IPS-20b (cell line): ENCODE measurements around the gene ABTB2.

Experiments used
- H3K27ac ChIP-seq: one replicate; pipeline ENCODE4 v1.5.1; 2013; ENCODE audit warnings: low read length
- H3K27me3 ChIP-seq: 2 replicates; pipeline ENCODE4 v1.6.1; 2013; ENCODE audit warnings: mild to moderate bottlenecking, low read length, inconsistent platforms; ENCODE audit not compliant: insufficient read depth
- H3K36me3 ChIP-seq: 2 replicates; pipeline ENCODE4 v1.6.1; 2013; ENCODE audit warnings: low read depth, mild to moderate bottlenecking, inconsistent platforms, low read length, moderate library complexity; ENCODE audit not compliant: insufficient read depth
- H3K4me1 ChIP-seq: 2 replicates; pipeline ENCODE4 v1.6.1; 2013; ENCODE audit warnings: mild to moderate bottlenecking, control low read depth, inconsistent platforms, low read length, moderate library complexity; ENCODE audit not compliant: insufficient read depth
- H3K4me3 ChIP-seq: 2 replicates; pipeline ENCODE4 v1.5.1; 2013; ENCODE audit warnings: mild to moderate bottlenecking, low read length, inconsistent platforms
- H3K9ac ChIP-seq: 2 replicates; pipeline ENCODE4 v1.6.1; 2013; ENCODE audit warnings: low read depth, mild to moderate bottlenecking, inconsistent platforms, low read length, moderate library complexity
- H3K9me3 ChIP-seq: 2 replicates; pipeline ENCODE4 v1.6.1; 2013; ENCODE audit warnings: mild to moderate bottlenecking, low read depth, low read length, inconsistent platforms; ENCODE audit not compliant: insufficient read depth

ABTB2 gene

DNA sequence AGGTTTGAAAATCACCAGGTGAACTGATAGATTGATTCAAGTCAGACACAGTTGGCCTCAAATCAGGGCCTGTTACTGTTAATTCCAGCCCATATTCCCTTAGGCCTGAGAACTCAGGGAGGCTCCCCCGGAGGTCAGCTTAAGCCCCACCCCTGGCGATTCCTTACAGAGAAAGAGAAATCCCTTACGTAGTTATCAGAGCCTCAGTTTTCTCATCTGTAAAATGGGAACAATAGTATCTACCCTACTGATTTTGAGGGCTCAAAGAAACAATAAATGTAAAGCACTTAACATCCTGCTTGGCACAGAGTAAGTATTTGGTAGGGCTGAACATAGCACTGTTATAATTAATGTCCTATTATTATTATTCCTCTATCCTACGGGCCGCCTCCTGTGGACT is 158.3 kb downstream of the ABTB2 start:
- H3K36me3 ChIP-seq, result no peaks in the 10 kb centered on the region
- no peaks in the 10 kb centered on the region for H3K27me3 ChIP-seq
- no peak overlapping the region for H3K9ac ChIP-seq
- H3K9me3 ChIP-seq, result no peaks in the 10 kb centered on the region
- H3K4me1 ChIP-seq, result peaks cover 17% of the 10 kb centered on the region; the same call in 1 of the 2 replicates
- no peak overlapping the region for H3K4me3 ChIP-seq
- no peak overlapping the region for H3K27ac ChIP-seq

DNA sequence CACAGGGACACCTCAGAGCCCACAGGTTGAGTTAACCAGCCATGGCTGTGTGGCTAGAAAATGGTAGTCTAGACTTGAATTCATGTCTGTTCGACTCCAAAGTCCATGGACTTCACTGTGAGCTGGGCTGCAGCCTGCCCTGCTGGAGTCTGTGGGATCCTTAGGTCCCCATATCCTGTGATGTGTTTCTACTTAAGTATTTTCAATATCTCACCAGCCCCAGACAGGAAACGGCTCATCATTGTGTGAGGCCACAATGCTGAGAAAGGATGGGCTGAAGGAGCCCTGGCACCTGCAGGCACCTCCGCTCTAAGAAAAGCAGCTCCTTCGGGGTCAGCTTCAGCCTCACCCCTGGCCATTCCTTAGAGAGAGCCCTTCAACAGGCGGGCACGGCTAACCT is 159.3 kb downstream of the ABTB2 start:
- H3K9ac ChIP-seq, result no peak overlapping the region
- no peaks in the 10 kb centered on the region for H3K36me3 ChIP-seq
- no peaks in the 10 kb centered on the region for H3K9me3 ChIP-seq
- no peaks in the 10 kb centered on the region for H3K27me3 ChIP-seq
- peaks cover 15% of the 10 kb centered on the region; the same call in 1 of the 2 replicates for H3K4me1 ChIP-seq
- no peak overlapping the region for H3K4me3 ChIP-seq
- no peak overlapping the region for H3K27ac ChIP-seq

DNA sequence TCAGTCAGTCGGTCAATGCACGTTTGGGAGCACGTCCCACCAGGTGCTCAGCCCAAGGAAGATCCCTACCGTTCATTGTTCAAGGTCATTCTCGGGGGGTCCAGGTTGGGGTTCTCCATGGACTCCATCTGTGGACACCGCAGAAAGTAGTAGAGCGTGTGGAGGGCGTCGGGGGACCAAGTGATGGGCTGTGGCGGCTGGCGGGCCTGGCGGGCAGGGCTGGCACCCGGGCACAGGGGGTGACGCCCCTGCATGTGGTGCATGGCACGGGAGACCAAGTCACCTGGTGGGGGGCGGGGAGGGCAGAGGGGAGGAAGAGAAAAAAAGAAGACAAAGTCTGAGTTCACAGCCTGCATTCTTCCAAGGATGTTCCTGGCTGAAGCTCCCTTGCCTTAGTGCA is 160.6 kb downstream of the ABTB2 start:
- H3K9me3 ChIP-seq, result no peaks in the 10 kb centered on the region
- no peak overlapping the region for H3K4me3 ChIP-seq
- H3K27ac ChIP-seq, result no peak overlapping the region

GRCh38 chr11:34194576-34195335 is 163.1 kb downstream of the ABTB2 start:
- no peaks in the 10 kb centered on the region for H3K9me3 ChIP-seq
- H3K36me3 ChIP-seq, result no peaks in the 10 kb centered on the region
- H3K9ac ChIP-seq, result no peak overlapping the region
- peaks cover 14% of the 10 kb centered on the region; the same call in 1 of the 2 replicates for H3K4me1 ChIP-seq
- no peak overlapping the region for H3K4me3 ChIP-seq
- no peak overlapping the region for H3K27ac ChIP-seq
- H3K27me3 ChIP-seq, result no peaks in the 10 kb centered on the region

More for the DNA sequence above, 160.6 kb downstream of the ABTB2 start:
- H3K36me3 ChIP-seq, result no peaks in the 10 kb centered on the region
- peaks cover 14% of the 10 kb centered on the region; the same call in 1 of the 2 replicates for H3K4me1 ChIP-seq
- H3K27me3 ChIP-seq, result no peaks in the 10 kb centered on the region
- H3K9ac ChIP-seq, result no peak overlapping the region

DNA sequence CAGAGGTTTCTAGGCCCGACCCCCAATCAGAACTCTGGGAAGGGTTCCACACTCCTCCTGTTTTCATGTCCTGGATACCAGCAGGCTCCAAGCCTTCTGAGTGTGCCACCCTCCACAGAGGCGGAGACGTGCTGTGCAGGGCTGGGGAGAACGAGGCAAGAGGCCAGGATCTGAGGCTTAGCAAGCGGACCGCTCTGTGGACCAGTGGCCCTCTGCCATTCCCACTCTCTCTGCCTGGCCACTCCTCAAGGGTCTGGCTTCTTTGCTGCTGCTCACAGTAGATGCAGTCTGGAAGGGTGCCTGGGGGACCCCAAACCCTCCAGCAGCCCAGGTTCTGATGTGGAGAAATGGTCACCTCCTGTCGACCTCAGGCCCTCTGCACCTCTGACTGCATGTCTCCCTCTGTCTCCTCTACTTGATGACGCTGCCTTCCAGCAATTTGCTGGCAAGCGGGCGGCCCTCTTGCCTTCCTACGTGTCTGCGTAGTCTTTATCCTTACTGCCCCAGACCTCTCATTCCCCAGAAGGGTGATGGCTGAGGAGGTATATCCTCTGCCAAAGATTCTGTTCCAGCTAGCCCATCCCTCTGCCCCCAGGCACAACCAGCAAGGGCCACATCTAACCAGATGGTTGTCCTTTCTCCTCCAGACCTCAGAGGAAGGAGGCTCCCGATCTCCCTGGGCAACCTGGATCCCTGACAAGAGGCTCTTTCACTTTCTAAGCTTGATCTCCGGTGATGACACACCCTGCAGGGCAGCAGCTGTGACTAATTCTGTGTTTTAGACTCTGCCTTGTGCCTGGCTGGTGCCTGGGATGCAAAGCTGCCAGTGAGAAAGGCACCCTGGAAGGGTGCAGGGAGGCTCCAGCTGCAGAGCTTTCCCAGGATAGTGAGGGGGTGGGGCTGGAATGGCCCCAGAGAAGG is 165.1 kb downstream of the ABTB2 start:
- H3K9me3 ChIP-seq, result no peaks in the 10 kb centered on the region
- H3K9ac ChIP-seq, result no peak overlapping the region
- H3K27me3 ChIP-seq, result no peaks in the 10 kb centered on the region
- H3K4me3 ChIP-seq, result no peak overlapping the region
- H3K36me3 ChIP-seq, result no peaks in the 10 kb centered on the region
- H3K27ac ChIP-seq, result no peak overlapping the region
- H3K4me1 ChIP-seq, result peaks cover 25% of the 10 kb centered on the region

GRCh38 chr11:34191578-34191977 is 166.2 kb downstream of the ABTB2 start:
- Histone ChIP-seq H3K9me3 (no peaks in the 10 kb centered on the region), H3K4me3 (no peak overlapping the region), H3K4me1 (peaks cover 31% of the 10 kb centered on the region), H3K9ac (no peak overlapping the region), H3K27ac (no peak overlapping the region), H3K36me3 (no peaks in the 10 kb centered on the region), H3K27me3 (no peaks in the 10 kb centered on the region)

DNA sequence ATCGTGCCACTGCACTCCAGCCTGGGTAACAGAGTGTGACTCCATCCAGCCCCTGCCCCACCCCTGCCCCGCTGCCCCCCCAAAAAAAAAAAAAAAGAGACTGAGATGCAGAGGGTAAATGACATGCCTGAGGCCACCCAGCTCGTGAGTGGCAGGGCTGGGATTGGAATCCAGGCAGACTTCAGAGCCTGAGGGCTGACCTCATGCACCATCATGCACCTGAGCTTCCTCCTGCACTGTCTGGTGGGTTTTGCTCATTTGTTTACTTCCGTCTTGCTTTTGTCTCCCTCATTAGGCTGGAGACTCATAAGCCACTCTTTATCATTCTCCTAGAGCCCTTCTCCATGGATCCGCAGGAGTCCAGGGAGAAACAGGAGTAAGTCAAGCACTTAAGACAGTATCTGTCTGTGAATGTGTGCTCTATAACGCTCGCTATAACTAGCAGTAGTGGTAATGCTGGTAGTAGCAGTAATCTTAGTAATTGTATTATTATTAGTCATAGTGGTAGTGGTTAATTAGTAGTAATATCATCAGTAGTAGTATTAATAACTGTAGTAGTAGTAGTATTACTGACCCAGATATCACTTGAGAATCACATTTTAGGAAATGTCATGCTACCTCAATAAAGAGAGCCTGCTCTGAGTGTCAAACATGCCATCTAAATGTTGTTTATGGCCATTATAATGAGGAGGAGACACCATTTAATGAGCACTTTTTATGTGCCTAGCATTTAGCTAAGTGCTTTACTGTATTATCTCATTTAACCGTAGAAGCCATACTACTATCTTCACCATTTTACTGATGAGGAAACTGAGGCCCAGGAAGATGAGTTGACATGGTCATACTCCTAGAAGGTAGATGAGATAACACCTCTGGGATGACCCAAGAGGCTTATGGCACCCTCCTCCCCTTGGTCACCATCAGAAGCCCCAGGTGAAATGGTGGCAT is 167.3 kb downstream of the ABTB2 start:
- peaks cover 39% of the 10 kb centered on the region for H3K4me1 ChIP-seq
- H3K4me3 ChIP-seq, result no peak overlapping the region
- no peaks in the 10 kb centered on the region for H3K27me3 ChIP-seq
- no peaks in the 10 kb centered on the region for H3K36me3 ChIP-seq
- no peaks in the 10 kb centered on the region for H3K9me3 ChIP-seq
- no peak overlapping the region for H3K27ac ChIP-seq
- no peak overlapping the region for H3K9ac ChIP-seq

DNA sequence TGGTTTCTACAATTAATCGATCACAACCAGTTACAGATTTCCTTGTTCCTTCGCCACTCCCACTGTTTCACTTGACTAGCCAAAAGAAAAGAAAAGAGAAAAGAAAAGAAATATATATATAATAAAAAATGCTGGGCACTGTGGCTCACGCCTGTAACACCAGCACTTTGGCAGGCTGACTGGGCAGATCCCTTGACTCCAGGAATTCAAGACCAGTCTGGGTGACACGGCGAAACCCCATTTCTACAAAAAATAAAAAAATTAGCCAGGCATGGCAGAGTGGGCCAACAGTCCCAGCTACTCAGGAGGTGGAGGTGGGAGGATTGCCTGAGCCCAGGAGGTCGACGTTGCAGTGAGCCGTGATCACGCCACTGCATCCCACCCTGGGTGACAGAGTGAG is 168.6 kb downstream of the ABTB2 start:
- Histone ChIP-seq H3K4me1 (peaks cover 34% of the 10 kb centered on the region), H3K27me3 (no peaks in the 10 kb centered on the region), H3K27ac (no peak overlapping the region), H3K9ac (no peak overlapping the region), H3K36me3 (no peaks in the 10 kb centered on the region), H3K9me3 (no peaks in the 10 kb centered on the region), H3K4me3 (no peak overlapping the region)

DNA sequence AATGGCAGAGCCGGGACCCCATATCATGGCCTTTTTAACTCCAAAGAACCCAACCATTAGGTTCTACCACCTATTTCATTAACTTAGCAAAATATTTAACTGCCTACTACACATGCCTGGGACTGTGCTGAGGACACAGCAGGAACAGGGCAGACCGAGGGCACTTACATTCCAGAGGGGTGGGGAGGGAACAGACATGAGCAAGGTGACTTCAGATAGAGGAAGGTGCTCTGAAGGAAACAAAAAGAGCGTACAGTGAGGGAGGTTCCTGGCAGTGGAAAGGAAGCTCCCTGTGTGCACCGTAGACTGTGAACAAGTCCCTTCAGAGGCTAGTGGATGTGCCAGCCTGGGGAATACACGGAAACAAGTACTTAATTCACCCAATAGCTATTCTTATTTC is 169.6 kb downstream of the ABTB2 start:
- Histone ChIP-seq H3K27me3 (no peaks in the 10 kb centered on the region), H3K4me3 (no peak overlapping the region), H3K27ac (no peak overlapping the region), H3K4me1 (peaks cover 31% of the 10 kb centered on the region), H3K9me3 (no peaks in the 10 kb centered on the region), H3K9ac (peak overlapping the region; percentile 27; the same call in 1 of the 2 replicates), H3K36me3 (no peaks in the 10 kb centered on the region)

DNA sequence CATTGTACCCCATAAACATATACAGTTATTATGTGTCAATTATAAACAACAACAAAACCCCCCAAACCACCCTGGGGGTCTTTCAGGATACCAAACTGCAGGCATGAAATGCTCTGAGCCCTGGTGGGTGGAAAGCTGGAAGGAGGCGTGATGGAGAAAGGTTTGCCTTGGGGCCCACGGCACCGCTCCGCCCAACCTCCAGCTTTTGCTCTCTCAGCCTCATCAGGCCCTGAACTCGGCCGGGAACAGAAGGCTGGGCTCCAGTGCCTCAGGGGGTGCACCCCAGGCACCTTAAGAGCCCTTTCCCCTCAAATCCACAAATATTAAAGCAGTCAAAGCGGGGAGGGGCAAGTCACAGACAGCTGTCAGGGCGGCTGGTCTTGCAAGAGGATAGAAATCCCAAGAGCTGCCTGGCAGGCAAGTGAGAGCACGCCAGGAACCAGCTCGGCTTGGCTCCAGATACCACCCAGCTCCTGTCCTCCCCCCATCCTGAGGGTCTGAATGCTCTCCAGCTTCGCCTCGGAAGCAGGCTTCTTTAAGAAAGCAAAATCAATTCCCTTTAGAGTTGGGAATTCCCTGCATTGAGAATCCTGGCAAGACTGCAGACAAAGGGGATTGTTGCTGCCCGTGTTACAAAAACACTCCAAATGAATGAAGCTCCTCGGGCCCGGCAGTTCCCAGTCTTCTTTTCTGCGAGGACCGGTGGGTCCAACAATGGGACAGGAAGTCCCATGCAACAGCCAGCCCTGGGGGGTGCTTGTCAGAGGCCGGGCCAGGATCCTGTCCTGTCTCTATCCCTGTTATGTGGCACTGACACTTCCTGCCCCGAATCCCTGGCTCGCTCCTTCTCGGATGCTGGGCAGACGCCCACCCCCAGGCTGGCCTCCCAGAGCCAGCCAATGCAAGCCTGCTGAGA is 171.6 kb downstream of the ABTB2 start:
- Histone ChIP-seq H3K27me3 (no peaks in the 10 kb centered on the region), H3K9ac (peak overlapping the region; percentile 57; the same call in 1 of the 2 replicates), H3K36me3 (no peaks in the 10 kb centered on the region), H3K9me3 (no peaks in the 10 kb centered on the region), H3K4me1 (peaks cover 28% of the 10 kb centered on the region), H3K4me3 (peak overlapping the region; percentile 29; the same call in 1 of the 2 replicates), H3K27ac (no peak overlapping the region)
